Activated T-cell treated with anti-CD3 and anti-CD28 coated beads, Interleukin-2, amount 50 U/mL, for 24 hours (primary cell): ENCODE measurements around the gene TECTA.

ENCODE experiments used
- DNase-seq: peaks from one replicate; pipeline ENCODE4 v3.0.0-alpha.2; 2020
- H3K27ac Mint-ChIP-seq: 2 replicates; pipeline ENCODE4 v1.8.0; 2020; ENCODE audit warnings: mild to moderate bottlenecking, mixed read lengths
- H3K27me3 Mint-ChIP-seq: 2 replicates; pipeline ENCODE4 v1.8.0; 2020; ENCODE audit warnings: mixed read lengths
- H3K36me3 Mint-ChIP-seq: 2 replicates; pipeline ENCODE4 v1.8.0; 2020; ENCODE audit warnings: low read depth, mixed read lengths
- H3K4me1 Mint-ChIP-seq: 2 replicates; pipeline ENCODE4 v1.8.0; 2020; ENCODE audit warnings: low read depth, mixed read lengths
- H3K4me3 Mint-ChIP-seq: 2 replicates; pipeline ENCODE4 v1.8.0; 2020; ENCODE audit warnings: mild to moderate bottlenecking, moderate library complexity, mixed read lengths
- H3K9me3 Mint-ChIP-seq: 2 replicates; pipeline ENCODE4 v1.8.0; 2020; ENCODE audit warnings: mixed read lengths

The TECTA gene

GRCh38 chr11:121211626-121212025 lies 110.6 kb downstream of the TECTA start:
- no peaks in the 10 kb centered on the region for H3K9me3 Mint-ChIP-seq
- no peak overlapping the region for H3K4me3 Mint-ChIP-seq

GRCh38 chr11:121212536-121213361 lies 111.7 kb downstream of the TECTA start:
- Mint-ChIP-seq H3K27me3 (peaks cover 54% of the 10 kb centered on the region), H3K36me3 (no peaks in the 10 kb centered on the region), H3K27ac (no peak overlapping the region)

More at GRCh38 chr11:121211626-121212025, 110.6 kb downstream of the TECTA start:
- Mint-ChIP-seq H3K27me3 (peaks cover 53% of the 10 kb centered on the region), H3K27ac (no peak overlapping the region), H3K4me1 (no peaks in the 10 kb centered on the region), H3K36me3 (no peaks in the 10 kb centered on the region)
- no peak for DNase-seq

GRCh38 chr11:121213362-121213893 lies 112.4 kb downstream of the TECTA start:
- Mint-ChIP-seq H3K4me3 (no peak overlapping the region), H3K27ac (no peak overlapping the region), H3K9me3 (no peaks in the 10 kb centered on the region), H3K36me3 (no peaks in the 10 kb centered on the region), H3K4me1 (no peaks in the 10 kb centered on the region), H3K27me3 (peaks cover 52% of the 10 kb centered on the region)
- DNase-seq: no peak

More at GRCh38 chr11:121212536-121213361, 111.7 kb downstream of the TECTA start:
- Mint-ChIP-seq H3K4me3 (no peak overlapping the region), H3K9me3 (no peaks in the 10 kb centered on the region), H3K4me1 (no peaks in the 10 kb centered on the region)
- no peak for DNase-seq

- Mint-ChIP-seq H3K4me3 (no peak overlapping the region), H3K9me3 (no peaks in the 10 kb centered on the region), H3K36me3 (no peaks in the 10 kb centered on the region), H3K27me3 (peaks cover 44% of the 10 kb centered on the region), H3K27ac (no peak overlapping the region), H3K4me1 (no peaks in the 10 kb centered on the region)
- DNase-seq: no peak
Measured at GRCh38 chr11:121214861-121215260, 113.8 kb downstream of the TECTA start.

GRCh38 chr11:121221496-121222200 lies 120.6 kb downstream of the TECTA start:
- no peak overlapping the region for H3K27ac Mint-ChIP-seq
- no peak for DNase-seq
- no peaks in the 10 kb centered on the region for H3K36me3 Mint-ChIP-seq
- peaks cover 12% of the 10 kb centered on the region for H3K27me3 Mint-ChIP-seq
- H3K9me3 Mint-ChIP-seq: no peaks in the 10 kb centered on the region
- H3K4me1 Mint-ChIP-seq: no peaks in the 10 kb centered on the region
- H3K4me3 Mint-ChIP-seq: no peak overlapping the region

GRCh38 chr11:121223161-121223560 lies 122.1 kb downstream of the TECTA start:
- H3K4me3 Mint-ChIP-seq: no peak overlapping the region
- no peak for DNase-seq
- no peaks in the 10 kb centered on the region for H3K36me3 Mint-ChIP-seq
- H3K9me3 Mint-ChIP-seq: no peaks in the 10 kb centered on the region
- H3K27ac Mint-ChIP-seq: no peak overlapping the region
- H3K4me1 Mint-ChIP-seq: no peaks in the 10 kb centered on the region
- H3K27me3 Mint-ChIP-seq: peaks cover 8% of the 10 kb centered on the region

- Mint-ChIP-seq H3K36me3 (no peaks in the 10 kb centered on the region), H3K4me3 (no peak overlapping the region), H3K4me1 (no peaks in the 10 kb centered on the region), H3K27me3 (peaks cover 14% of the 10 kb centered on the region), H3K27ac (no peak overlapping the region), H3K9me3 (no peaks in the 10 kb centered on the region)
- no peak for DNase-seq
Measured at GRCh38 chr11:121225382-121225781, 124.3 kb downstream of the TECTA start.

GRCh38 chr11:121226415-121227263 lies 125.6 kb downstream of the TECTA start:
- no peak overlapping the region for H3K4me3 Mint-ChIP-seq
- no peak for DNase-seq
- H3K27me3 Mint-ChIP-seq: peaks cover 27% of the 10 kb centered on the region
- no peak overlapping the region for H3K27ac Mint-ChIP-seq
- no peaks in the 10 kb centered on the region for H3K4me1 Mint-ChIP-seq
- no peaks in the 10 kb centered on the region for H3K9me3 Mint-ChIP-seq
- H3K36me3 Mint-ChIP-seq: no peaks in the 10 kb centered on the region

GRCh38 chr11:121228851-121229250 lies 127.8 kb downstream of the TECTA start:
- Mint-ChIP-seq H3K27me3 (peaks cover 31% of the 10 kb centered on the region), H3K9me3 (no peaks in the 10 kb centered on the region), H3K36me3 (no peaks in the 10 kb centered on the region), H3K4me3 (no peak overlapping the region), H3K27ac (no peak overlapping the region), H3K4me1 (no peaks in the 10 kb centered on the region)
- no peak for DNase-seq

GRCh38 chr11:121229495-121230215 lies 128.6 kb downstream of the TECTA start:
- Mint-ChIP-seq H3K36me3 (no peaks in the 10 kb centered on the region), H3K27ac (no peak overlapping the region), H3K4me3 (no peak overlapping the region), H3K9me3 (no peaks in the 10 kb centered on the region), H3K27me3 (peaks cover 37% of the 10 kb centered on the region), H3K4me1 (no peaks in the 10 kb centered on the region)
- DNase-seq: no peak

GRCh38 chr11:121231576-121232278 lies 130.7 kb downstream of the TECTA start:
- H3K27ac Mint-ChIP-seq: no peak overlapping the region
- DNase-seq: no peak
- no peaks in the 10 kb centered on the region for H3K9me3 Mint-ChIP-seq
- H3K4me1 Mint-ChIP-seq: peaks cover 9% of the 10 kb centered on the region
- H3K27me3 Mint-ChIP-seq: peaks cover 48% of the 10 kb centered on the region
- H3K4me3 Mint-ChIP-seq: no peak overlapping the region
- no peaks in the 10 kb centered on the region for H3K36me3 Mint-ChIP-seq

- Mint-ChIP-seq H3K4me3 (no peak overlapping the region), H3K4me1 (peaks cover 28% of the 10 kb centered on the region), H3K27ac (no peak overlapping the region), H3K27me3 (peaks cover 52% of the 10 kb centered on the region), H3K9me3 (no peaks in the 10 kb centered on the region), H3K36me3 (no peaks in the 10 kb centered on the region)
- DNase-seq: no peak
Measured at GRCh38 chr11:121235057-121235456, 134.0 kb downstream of the TECTA start.
